ENCODE measurements around the gene SLITRK2.

SLITRK2 gene, protein sequence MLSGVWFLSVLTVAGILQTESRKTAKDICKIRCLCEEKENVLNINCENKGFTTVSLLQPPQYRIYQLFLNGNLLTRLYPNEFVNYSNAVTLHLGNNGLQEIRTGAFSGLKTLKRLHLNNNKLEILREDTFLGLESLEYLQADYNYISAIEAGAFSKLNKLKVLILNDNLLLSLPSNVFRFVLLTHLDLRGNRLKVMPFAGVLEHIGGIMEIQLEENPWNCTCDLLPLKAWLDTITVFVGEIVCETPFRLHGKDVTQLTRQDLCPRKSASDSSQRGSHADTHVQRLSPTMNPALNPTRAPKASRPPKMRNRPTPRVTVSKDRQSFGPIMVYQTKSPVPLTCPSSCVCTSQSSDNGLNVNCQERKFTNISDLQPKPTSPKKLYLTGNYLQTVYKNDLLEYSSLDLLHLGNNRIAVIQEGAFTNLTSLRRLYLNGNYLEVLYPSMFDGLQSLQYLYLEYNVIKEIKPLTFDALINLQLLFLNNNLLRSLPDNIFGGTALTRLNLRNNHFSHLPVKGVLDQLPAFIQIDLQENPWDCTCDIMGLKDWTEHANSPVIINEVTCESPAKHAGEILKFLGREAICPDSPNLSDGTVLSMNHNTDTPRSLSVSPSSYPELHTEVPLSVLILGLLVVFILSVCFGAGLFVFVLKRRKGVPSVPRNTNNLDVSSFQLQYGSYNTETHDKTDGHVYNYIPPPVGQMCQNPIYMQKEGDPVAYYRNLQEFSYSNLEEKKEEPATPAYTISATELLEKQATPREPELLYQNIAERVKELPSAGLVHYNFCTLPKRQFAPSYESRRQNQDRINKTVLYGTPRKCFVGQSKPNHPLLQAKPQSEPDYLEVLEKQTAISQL
- 0 reads per million in 2 donors for total RNA-seq

DNA sequence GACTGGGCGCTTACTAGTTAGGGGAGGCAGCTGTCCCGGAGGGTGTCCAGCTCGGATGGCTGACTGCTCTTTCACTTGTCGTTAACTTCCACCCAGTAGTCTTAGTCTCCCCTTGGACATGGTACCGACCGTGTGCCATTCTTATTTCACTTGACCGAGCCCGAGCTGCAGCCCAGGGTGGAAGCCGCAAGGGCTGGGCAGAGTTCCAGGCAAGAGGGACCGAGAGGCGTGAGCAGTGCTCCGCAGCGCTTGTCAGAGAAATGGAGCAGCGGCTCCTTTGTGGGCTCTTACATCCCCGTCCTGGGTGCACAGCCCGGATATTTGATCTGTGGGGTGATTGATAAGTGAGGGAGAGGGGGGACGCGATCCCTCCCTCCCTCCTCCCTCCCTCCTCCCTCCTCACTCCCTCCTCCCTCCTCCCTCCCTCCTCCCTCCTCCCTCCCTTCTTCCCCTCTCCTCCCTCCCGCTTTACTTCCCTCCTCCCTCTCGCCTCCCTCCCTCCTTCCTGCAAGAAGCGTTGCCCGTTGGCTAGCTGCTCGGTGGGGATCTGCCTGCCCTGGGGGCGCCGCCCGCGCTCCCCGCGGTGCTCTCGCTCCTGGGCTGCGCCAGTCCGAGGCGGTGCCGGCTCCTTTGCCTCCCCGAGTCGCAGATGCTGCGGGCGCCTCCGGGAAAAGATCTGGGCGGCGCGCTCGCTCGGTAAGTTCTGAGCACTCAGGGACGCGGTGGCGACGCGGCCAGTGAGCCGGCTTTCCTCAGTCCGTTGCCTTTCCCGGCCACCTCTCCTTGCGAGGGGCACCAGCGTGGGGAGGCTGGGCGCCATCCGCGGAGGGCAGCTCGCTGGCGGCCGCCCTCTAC lies at the start of gene SLITRK2:
Gene SLITRK2 (plus strand): TSS at position 499 of the 855 bp plus-strand sequence. CDS start 4,597 bp downstream, outside the sequence.
- DNase-seq = no peak

DNA sequence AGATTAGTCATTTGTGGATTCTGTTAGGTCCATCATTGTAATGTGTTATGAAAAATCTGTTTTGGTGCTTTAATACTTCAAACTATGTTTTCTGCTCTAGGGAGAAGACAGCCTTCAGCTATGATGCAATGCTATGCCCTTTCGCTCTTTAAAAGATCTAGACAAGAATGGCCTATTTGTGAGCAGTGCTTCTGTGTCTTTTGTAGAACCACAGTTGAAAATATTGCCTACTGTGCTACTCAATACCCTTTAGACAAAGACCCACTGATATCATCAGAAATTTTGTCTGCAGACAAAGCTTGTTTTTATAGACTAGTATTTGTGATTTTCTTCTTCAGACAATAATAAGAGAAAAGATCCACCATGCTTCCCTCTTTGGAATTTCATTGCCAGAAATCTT lies 44.6 kb upstream of the SLITRK2 start:
- DNase-seq = no peak

DNA sequence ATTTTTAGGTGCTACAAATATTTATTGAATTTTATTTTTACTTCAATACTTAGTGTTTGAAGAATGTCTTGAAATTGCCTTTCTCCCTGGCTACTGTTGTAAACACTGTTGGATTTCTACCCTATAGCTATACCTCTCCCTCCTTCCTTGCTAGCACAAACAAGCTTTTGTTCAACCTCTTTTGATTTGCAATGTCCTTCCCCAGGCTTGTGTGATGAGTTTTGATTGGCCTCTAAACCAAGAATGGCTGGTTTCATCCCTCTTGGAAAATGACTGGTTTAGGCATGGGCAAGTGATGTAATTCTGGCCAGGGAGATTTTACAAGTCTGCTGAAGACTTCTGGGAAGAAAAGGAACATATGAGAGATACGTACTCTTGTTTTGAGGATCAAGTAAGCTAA lies 25.3 kb upstream of the SLITRK2 start:
- DNase-seq = no peak

GRCh38 chrX:145803508-145803907 lies 14.1 kb upstream of the SLITRK2 start:
- DNase-seq = no peak

DNA sequence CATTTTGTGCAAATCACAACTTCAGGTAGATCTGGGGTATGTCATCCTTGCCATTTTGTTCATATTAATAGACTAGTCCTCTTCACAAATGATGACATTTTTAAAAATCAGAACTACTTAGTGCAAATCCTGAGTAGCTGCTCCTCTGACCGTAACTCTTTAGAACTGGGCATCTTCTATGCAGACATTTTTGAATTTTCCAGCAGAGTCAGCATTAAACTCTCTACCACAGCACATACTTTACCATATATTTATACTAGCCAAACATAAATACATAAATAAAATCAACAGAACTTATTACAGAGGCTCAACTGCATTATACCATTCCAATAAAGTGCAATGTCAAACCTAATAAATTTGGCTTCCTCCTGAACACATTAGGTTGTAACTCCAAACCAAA lies 4.5 kb upstream of the SLITRK2 start:
- no peak for DNase-seq

DNA sequence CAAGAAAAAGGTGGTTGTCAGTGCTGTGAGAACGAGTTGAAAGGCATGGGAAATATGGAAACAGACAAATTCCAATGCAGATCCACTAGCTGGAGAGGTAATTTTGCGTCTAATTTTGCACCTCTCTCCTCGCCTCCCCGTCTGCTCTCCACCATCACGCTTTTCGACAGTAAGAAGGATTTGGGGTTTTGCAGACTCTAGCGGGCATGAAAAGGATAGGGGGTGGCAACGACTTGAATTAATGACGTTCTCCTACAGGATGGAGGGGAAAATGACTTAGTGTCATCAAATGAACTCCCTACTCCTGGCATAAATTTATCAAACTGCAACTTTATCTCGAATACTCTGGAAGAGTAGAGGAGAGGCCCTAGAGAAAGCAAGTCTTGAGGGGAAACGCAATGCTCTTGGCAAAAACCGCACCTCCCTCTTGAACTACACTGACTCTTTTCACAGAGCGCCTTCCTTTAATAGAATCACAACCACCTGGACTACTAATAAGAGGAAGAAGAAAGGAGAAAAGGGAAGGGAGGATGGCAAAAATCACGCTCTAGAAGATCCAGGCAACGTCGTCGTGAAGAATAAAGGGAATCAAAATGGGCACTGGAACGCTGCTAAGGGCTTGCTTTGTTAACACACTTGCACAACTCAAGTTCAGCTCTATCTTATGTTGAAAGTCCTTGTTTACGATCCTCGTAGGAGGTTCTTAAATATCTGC lies 871 bp upstream of the SLITRK2 start:
- no peak for DNase-seq

- no peak for DNase-seq
These were observed 821 bp downstream of the SLITRK2 start for GRCh38 chrX:145818186-145819113.

- no peak for DNase-seq
These were observed 3.2 kb downstream of the SLITRK2 start for GRCh38 chrX:145820825-145821224.

- DNase-seq = no peak
These were observed 3.8 kb downstream of the SLITRK2 start for GRCh38 chrX:145821291-145821897.

DNA sequence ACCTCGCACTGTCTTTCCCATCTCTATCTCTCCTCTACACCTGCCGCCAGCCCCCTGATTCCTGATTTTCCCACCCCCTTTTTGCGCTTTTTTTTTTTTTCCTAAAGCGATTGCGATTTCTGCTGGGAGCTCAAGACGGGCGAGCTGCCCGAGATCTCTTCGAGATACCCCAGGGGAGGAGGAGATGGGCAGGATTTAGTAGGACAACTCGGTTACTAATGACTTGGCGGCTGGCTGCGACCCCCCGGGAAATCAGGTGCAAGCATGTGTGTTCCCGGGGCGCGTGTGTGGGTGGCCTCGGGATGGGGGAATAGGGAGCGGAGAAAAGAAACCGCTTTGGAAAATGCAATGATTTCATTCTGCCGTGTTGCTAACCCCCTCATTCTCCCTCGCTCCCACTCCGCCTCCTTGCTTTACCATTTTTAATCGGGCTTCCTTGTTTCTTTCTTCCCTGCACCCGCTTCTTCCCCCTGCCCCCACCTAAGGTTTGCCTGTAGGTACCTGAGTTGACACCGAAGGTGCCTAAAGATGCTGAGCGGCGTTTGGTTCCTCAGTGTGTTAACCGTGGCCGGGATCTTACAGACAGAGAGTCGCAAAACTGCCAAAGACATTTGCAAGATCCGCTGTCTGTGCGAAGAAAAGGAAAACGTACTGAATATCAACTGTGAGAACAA lies 4.4 kb downstream of the SLITRK2 start:
- no peak for DNase-seq

- no peak for DNase-seq
These were observed 5.5 kb downstream of the SLITRK2 start for GRCh38 chrX:145823132-145823531.

GRCh38 chrX:145825896-145826295 lies 8.3 kb downstream of the SLITRK2 start:
- no peak for DNase-seq

DNA sequence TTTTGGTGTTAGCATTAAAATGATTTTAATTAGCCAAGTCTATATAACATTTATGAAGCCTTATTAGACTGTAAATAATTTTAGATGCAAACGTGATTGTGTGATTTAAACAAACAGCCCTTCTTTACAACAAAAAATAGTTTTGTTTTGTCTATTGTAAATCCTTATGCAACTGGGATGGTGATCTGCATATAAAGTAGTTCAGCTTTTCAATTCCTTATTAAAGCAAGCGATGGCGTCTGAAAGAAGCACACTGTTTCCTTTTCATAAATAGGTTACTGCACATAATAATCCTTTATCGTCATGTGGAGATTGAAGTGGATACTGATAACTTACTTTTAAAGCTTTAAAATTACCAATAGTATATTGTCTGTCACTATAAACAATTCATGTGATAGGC lies 8.8 kb downstream of the SLITRK2 start:
- no peak for DNase-seq

- DNase-seq = no peak
These were observed 15.2 kb downstream of the SLITRK2 start for GRCh38 chrX:145832796-145833195.

DNA sequence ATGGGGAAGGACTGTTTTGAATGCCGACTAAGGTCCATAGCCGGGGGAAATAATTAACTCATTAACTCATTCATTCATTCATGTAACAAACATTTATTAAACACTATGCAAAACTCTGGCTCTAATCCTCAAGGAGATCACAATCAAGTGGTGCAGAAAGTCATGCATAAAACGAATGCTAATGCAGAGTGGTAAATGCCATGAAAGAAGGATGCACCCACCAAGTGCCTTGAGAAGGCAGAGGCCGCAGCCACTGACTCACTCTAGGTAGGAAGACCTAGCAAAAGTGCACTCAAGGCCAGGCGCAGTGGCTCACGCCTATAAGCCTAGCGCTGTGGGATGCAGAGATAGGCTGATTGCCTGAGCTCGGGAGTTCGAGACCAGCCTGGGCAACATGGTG lies 22.9 kb downstream of the SLITRK2 start:
- no peak for DNase-seq

DNA sequence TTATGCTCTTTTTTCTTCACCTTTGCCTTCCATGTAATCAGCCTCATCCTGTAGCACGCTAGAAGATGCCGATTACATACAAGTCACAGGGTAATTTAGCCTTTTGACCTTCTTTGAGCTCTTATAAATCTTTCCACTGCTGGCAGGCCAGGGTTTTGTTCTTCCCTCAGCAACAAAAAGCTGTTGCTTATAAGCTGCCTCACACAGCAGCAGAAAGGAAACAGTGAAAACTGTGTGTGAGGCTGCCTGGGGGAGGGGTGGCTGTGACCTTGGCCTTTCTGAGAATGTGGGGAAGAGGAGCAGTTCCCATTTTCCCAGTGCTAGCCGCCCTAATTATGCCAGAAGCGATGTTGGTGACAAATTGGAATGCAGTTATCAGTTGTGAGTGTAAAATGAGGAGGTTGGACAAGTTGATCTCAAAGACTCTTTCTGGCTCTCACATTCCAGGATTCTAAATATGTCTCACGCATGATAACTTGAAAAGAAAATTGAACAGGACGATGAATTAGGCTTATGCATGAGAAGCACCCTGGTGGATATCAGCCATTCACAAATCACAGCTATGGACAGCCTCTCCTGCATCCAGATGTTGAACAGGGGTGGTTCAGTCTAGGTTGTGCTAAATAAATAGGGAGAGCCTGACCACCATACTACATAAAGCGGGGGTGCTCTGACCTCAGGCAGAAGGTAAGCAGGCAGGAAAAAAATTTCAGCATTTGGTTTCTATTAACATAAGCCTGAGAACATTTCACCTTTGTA lies 25.7 kb downstream of the SLITRK2 start:
- DNase-seq = no peak

DNA sequence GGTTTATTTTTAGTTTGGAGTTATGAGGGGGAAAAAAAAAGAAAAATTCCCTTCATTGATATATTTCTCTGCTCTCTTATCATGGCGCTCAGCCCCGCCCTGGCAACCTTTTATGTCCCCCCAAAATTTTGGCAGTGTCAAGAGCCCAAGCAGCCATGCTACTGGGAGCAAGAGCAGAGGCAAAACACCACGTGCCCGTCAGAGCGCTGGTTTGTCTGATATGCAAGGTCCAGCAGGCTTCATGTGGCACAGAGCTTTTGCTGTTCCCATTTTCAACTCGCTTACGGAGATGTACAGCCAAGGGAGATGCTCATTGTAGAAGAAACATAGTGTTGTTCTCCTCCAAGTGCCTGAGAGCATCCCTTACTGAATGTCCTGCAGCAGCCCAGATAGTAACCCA lies 27.3 kb downstream of the SLITRK2 start:
- DNase-seq = no peak

DNA sequence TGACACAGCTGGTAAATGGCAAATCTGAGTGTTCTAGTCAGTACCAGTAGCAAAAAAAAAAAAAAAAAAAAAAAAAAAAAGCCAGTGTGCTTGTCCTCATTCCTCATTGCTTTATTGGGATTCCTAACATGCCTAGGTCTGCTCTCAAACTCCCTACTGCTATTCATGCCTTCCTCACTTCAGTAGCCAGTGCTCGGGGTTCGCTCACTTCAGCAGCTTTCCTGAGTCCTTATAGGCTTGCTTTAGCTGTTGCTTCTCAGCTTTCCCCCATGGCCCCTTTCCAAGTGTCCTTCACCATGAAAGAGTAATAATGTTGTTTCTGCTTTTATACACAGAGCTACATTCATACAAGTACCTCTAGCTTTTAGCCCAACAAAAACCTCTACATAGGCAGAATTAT lies 30.8 kb downstream of the SLITRK2 start:
- DNase-seq = no peak

DNA sequence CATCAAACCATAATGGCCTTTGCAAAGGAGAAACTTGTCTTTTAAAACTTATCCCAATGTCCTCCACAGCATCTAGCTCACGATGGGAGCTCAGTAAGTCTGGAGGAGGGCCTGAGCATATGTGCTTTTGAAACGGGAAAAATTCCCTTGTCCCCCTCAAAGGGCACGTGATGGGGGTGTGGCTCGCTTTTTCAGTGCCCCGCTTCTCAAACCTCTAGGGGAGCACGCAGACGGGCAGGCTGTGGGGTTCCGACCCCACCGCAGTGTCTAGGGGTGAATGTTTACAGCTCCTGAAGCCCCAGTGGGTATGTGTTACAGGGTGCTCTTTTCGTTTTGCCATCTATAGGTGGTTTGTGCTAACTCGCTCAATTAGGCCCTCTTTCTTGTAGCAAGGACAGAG lies 31.2 kb downstream of the SLITRK2 start:
- DNase-seq = no peak

Measured in activated gamma-delta T cell (primary cell).